Lower leg skin (tissue), 3 donors: ENCODE results near the gene MOCS1.

Experiments
- CTCF ChIP-seq, 3 donors: fragments of 450-650 bp; IDR thresholded peaks; one replicate each; pipeline ENCODE4 v1.5.1; 2016; ENCODE audit warnings: antibody characterized with exemption in 3 of 3, mild to moderate bottlenecking in 3 of 3, moderate library complexity in 2 of 3
- POLR2A ChIP-seq, 2 donors: fragments of 450-650 bp; IDR thresholded peaks; one replicate each; pipeline ENCODE4 v1.6.1; 2016 to 2017; ENCODE audit warnings: antibody characterized with exemption in 2 of 2, mild to moderate bottlenecking in 1 of 2, moderate library complexity in 1 of 2

GRCh38 chr6:39958947-39959346 is 24.7 kb upstream of the MOCS1 start:
- TF ChIP-seq CTCF (IDR thresholded peaks at IDR 0.05): no peak
- no peak for TF ChIP-seq POLR2A (IDR thresholded peaks at IDR 0.05)
